Measurements from ENCODE around the gene NCKAP1.

Gene NCKAP1

DNA sequence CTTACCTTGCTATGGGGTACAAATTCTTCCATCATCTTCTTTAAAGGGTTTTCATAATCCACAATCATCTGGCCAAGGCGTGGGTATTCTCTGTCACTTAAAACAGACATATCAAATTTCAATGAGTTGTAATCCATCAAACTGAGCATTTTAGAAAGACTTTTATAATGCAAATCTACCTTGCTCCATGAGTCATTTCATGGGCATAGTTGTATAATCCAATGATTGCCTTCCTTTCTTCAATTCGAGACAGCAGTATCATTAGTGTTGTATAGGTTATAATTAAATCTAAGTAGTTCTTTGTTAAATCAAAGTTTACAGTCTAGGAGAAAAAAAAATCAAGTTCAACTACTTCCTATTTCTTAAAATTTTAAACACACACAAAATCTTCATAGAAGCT lies 36.3 kb downstream of the NCKAP1 start:
- no peaks in the 10 kb centered on the region for H3F3A ChIP-seq (ENCODE audit: low read depth)
- no peaks in the 10 kb centered on the region for H3K36me3 ChIP-seq (ENCODE audit: insufficient read depth, low read length)
- no peaks in the 10 kb centered on the region for H3K9me2 ChIP-seq (replicated peaks; ENCODE audit: low read depth, low read length)
- no peak overlapping the region for H3K9ac ChIP-seq (ENCODE audit: low read depth, low read length, poor library complexity, severe bottlenecking)
- no peaks in the 10 kb centered on the region for H3K27me3 ChIP-seq (ENCODE audit: insufficient read depth, low read length, poor library complexity, severe bottlenecking)
- no peaks in the 10 kb centered on the region for H3K4me1 ChIP-seq (ENCODE audit: insufficient read depth, low read length, poor library complexity, severe bottlenecking)
- H3K4me3 ChIP-seq (ENCODE audit: low read length, poor library complexity, severe bottlenecking) = no peak overlapping the region
- H3K4me2 ChIP-seq (ENCODE audit: low read depth, low read length, poor library complexity, severe bottlenecking) = no peak overlapping the region
- no peak overlapping the region for H2AFZ ChIP-seq (ENCODE audit: low read length)
- H3K9me3 ChIP-seq (ENCODE audit: insufficient read depth, low read depth, low read length) = no peaks in the 10 kb centered on the region
- H4K20me1 ChIP-seq (ENCODE audit: insufficient read depth, low read length, poor library complexity, severe bottlenecking) = no peaks in the 10 kb centered on the region
- no peaks in the 10 kb centered on the region for H3K79me2 ChIP-seq (ENCODE audit: insufficient read depth, low read length)
- TF ChIP-seq EZH2phosphoT487 (IDR thresholded peaks at IDR 0.05; ENCODE audit: borderline replicate concordance) = no peak
- TF ChIP-seq, protein P1, sequence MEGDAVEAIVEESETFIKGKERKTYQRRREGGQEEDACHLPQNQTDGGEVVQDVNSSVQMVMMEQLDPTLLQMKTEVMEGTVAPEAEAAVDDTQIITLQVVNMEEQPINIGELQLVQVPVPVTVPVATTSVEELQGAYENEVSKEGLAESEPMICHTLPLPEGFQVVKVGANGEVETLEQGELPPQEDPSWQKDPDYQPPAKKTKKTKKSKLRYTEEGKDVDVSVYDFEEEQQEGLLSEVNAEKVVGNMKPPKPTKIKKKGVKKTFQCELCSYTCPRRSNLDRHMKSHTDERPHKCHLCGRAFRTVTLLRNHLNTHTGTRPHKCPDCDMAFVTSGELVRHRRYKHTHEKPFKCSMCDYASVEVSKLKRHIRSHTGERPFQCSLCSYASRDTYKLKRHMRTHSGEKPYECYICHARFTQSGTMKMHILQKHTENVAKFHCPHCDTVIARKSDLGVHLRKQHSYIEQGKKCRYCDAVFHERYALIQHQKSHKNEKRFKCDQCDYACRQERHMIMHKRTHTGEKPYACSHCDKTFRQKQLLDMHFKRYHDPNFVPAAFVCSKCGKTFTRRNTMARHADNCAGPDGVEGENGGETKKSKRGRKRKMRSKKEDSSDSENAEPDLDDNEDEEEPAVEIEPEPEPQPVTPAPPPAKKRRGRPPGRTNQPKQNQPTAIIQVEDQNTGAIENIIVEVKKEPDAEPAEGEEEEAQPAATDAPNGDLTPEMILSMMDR (conservative IDR thresholded peaks at IDR 0.05; ENCODE audit: low read length) = no peak

DNA sequence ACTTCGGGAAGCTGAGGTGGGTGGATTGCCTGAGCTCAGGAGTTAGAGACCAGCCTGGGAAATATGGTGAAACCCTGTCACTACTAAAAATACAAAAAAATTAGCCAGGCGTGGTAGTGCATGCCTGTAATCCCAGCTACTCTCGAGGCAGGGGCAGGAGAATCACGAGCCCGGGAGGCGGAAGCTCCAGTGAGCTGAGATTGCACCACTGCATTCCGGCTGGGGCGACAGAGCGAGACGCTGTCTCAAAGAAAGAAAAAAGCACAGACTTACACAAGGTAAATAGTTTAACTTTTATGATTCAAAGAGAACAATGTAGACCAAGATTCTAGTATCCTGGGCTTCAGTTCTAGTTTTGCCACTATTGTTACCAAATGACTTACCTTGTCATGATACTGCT lies 37.4 kb downstream of the NCKAP1 start:
- no peaks in the 10 kb centered on the region for H3K79me2 ChIP-seq (ENCODE audit: insufficient read depth, low read length)

GRCh38 chr2:182999348-183000028 lies 38.8 kb downstream of the NCKAP1 start:
- Histone ChIP-seq H3K9ac (ENCODE audit: low read depth, low read length, poor library complexity, severe bottlenecking) (no peak overlapping the region), H3F3A (ENCODE audit: low read depth) (no peaks in the 10 kb centered on the region), H3K36me3 (ENCODE audit: insufficient read depth, low read length) (no peaks in the 10 kb centered on the region), H2AFZ (ENCODE audit: low read length) (no peak overlapping the region), H3K4me3 (ENCODE audit: low read length, poor library complexity, severe bottlenecking) (no peak overlapping the region), H3K27me3 (ENCODE audit: insufficient read depth, low read length, poor library complexity, severe bottlenecking) (no peaks in the 10 kb centered on the region), H3K4me2 (ENCODE audit: low read depth, low read length, poor library complexity, severe bottlenecking) (no peak overlapping the region), H3K9me3 (ENCODE audit: insufficient read depth, low read depth, low read length) (no peaks in the 10 kb centered on the region), H3K4me1 (ENCODE audit: insufficient read depth, low read length, poor library complexity, severe bottlenecking) (no peaks in the 10 kb centered on the region), H4K20me1 (ENCODE audit: insufficient read depth, low read length, poor library complexity, severe bottlenecking) (no peaks in the 10 kb centered on the region), H3K79me2 (ENCODE audit: insufficient read depth, low read length) (no peaks in the 10 kb centered on the region), H3K9me2 (replicated peaks; ENCODE audit: low read depth, low read length) (no peaks in the 10 kb centered on the region)
- TF ChIP-seq, protein P1 (conservative IDR thresholded peaks at IDR 0.05; ENCODE audit: low read length) = no peak
- no peak for TF ChIP-seq EZH2phosphoT487 (IDR thresholded peaks at IDR 0.05; ENCODE audit: borderline replicate concordance)

More for the DNA sequence above, 37.4 kb downstream of the NCKAP1 start:
- no peaks in the 10 kb centered on the region for H3K9me2 ChIP-seq (replicated peaks; ENCODE audit: low read depth, low read length)
- H3K4me2 ChIP-seq (ENCODE audit: low read depth, low read length, poor library complexity, severe bottlenecking) = no peak overlapping the region
- H3F3A ChIP-seq (ENCODE audit: low read depth) = no peaks in the 10 kb centered on the region
- H2AFZ ChIP-seq (ENCODE audit: low read length) = no peak overlapping the region
- no peaks in the 10 kb centered on the region for H3K9me3 ChIP-seq (ENCODE audit: insufficient read depth, low read depth, low read length)
- no peaks in the 10 kb centered on the region for H3K36me3 ChIP-seq (ENCODE audit: insufficient read depth, low read length)
- TF ChIP-seq, protein P1 (conservative IDR thresholded peaks at IDR 0.05; ENCODE audit: low read length) = no peak
- no peak for TF ChIP-seq EZH2phosphoT487 (IDR thresholded peaks at IDR 0.05; ENCODE audit: borderline replicate concordance)
- H3K27me3 ChIP-seq (ENCODE audit: insufficient read depth, low read length, poor library complexity, severe bottlenecking) = no peaks in the 10 kb centered on the region
- H4K20me1 ChIP-seq (ENCODE audit: insufficient read depth, low read length, poor library complexity, severe bottlenecking) = no peaks in the 10 kb centered on the region
- no peak overlapping the region for H3K4me3 ChIP-seq (ENCODE audit: low read length, poor library complexity, severe bottlenecking)
- H3K4me1 ChIP-seq (ENCODE audit: insufficient read depth, low read length, poor library complexity, severe bottlenecking) = no peaks in the 10 kb centered on the region
- no peak overlapping the region for H3K9ac ChIP-seq (ENCODE audit: low read depth, low read length, poor library complexity, severe bottlenecking)

Data from Loucy (cell line).